ENCODE results near the gene SERPINI2.

SERPINI2 gene

GRCh38 chr3:167473863-167474262, at the start of gene SERPINI2:
SERPINI2 (minus strand) TSS chr3:167474042; CDS start chr3:167471834, 2,208 bp downstream.
- H3K27ac ChIP-seq = no peak within 1 kb of the TSS
- DNase-seq (ENCODE audit: low read depth, low spot score) = no peak

- H3K27ac ChIP-seq = no peak overlapping the region
- DNase-seq (ENCODE audit: low read depth, low spot score) = no peak
Measured at GRCh38 chr3:167521006-167521355, 47.1 kb upstream of the SERPINI2 start.

GRCh38 chr3:167520266-167521005, 46.6 kb upstream of the SERPINI2 start:
- DNase-seq (ENCODE audit: low read depth, low spot score) = no peak
- H3K27ac ChIP-seq = no peak overlapping the region

GRCh38 chr3:167507954-167508353, 34.1 kb upstream of the SERPINI2 start:
- no peak for DNase-seq (ENCODE audit: low read depth, low spot score)
- no peak overlapping the region for H3K27ac ChIP-seq

- DNase-seq (ENCODE audit: low read depth, low spot score) = no peak
- no peak overlapping the region for H3K27ac ChIP-seq
Measured at GRCh38 chr3:167502401-167502800, 28.6 kb upstream of the SERPINI2 start.

GRCh38 chr3:167501941-167502340, 28.1 kb upstream of the SERPINI2 start:
- no peak for DNase-seq (ENCODE audit: low read depth, low spot score)
- H3K27ac ChIP-seq = no peak overlapping the region

GRCh38 chr3:167497903-167498302, 24.1 kb upstream of the SERPINI2 start:
- no peak overlapping the region for H3K27ac ChIP-seq

GRCh38 chr3:167493244-167493643, 19.4 kb upstream of the SERPINI2 start:
- no peak overlapping the region for H3K27ac ChIP-seq
- DNase-seq (ENCODE audit: low read depth, low spot score) = no peak

More at GRCh38 chr3:167497903-167498302, 24.1 kb upstream of the SERPINI2 start:
- no peak for DNase-seq (ENCODE audit: low read depth, low spot score)

- DNase-seq (ENCODE audit: low read depth, low spot score) = no peak
- H3K27ac ChIP-seq = no peak overlapping the region
Measured at GRCh38 chr3:167491621-167492020, 17.8 kb upstream of the SERPINI2 start.

GRCh38 chr3:167489571-167489970, 15.7 kb upstream of the SERPINI2 start:
- no peak overlapping the region for H3K27ac ChIP-seq
- DNase-seq (ENCODE audit: low read depth, low spot score) = no peak

GRCh38 chr3:167487556-167487955, 13.7 kb upstream of the SERPINI2 start:
- DNase-seq (ENCODE audit: low read depth, low spot score) = peak; percentile 14
- no peak overlapping the region for H3K27ac ChIP-seq

GRCh38 chr3:167484551-167484950, 10.7 kb upstream of the SERPINI2 start:
- H3K27ac ChIP-seq = no peak overlapping the region
- no peak for DNase-seq (ENCODE audit: low read depth, low spot score)

GRCh38 chr3:167483708-167484475, 10.1 kb upstream of the SERPINI2 start:
- no peak overlapping the region for H3K27ac ChIP-seq
- no peak for DNase-seq (ENCODE audit: low read depth, low spot score)

- DNase-seq (ENCODE audit: low read depth, low spot score) = no peak
Measured at GRCh38 chr3:167481164-167481563, 7.3 kb upstream of the SERPINI2 start.

GRCh38 chr3:167480748-167481147, 6.9 kb upstream of the SERPINI2 start:
- no peak for DNase-seq (ENCODE audit: low read depth, low spot score)

More at GRCh38 chr3:167481164-167481563, 7.3 kb upstream of the SERPINI2 start:
- H3K27ac ChIP-seq = no peak overlapping the region

GRCh38 chr3:167469381-167469780, 4.5 kb downstream of the SERPINI2 start:
- H3K27ac ChIP-seq = no peak overlapping the region
- no peak for DNase-seq (ENCODE audit: low read depth, low spot score)

More at GRCh38 chr3:167480748-167481147, 6.9 kb upstream of the SERPINI2 start:
- H3K27ac ChIP-seq = no peak overlapping the region

GRCh38 chr3:167467848-167468611, 5.8 kb downstream of the SERPINI2 start:
- no peak overlapping the region for H3K27ac ChIP-seq
- no peak for DNase-seq (ENCODE audit: low read depth, low spot score)

- H3K27ac ChIP-seq = no peak overlapping the region
- no peak for DNase-seq (ENCODE audit: low read depth, low spot score)
Measured at GRCh38 chr3:167466966-167467365, 6.9 kb downstream of the SERPINI2 start.

GRCh38 chr3:167456157-167456799, 17.6 kb downstream of the SERPINI2 start:
- no peak overlapping the region for H3K27ac ChIP-seq
- DNase-seq (ENCODE audit: low read depth, low spot score) = no peak

- no peak overlapping the region for H3K27ac ChIP-seq
- DNase-seq (ENCODE audit: low read depth, low spot score) = no peak
Measured at GRCh38 chr3:167453815-167454214, 20.0 kb downstream of the SERPINI2 start.
